GM18508 (cell line): ENCODE measurements around the gene PACSIN2.

Experiments used
- ATAC-seq: cut with Tn5 transposase; IDR thresholded peaks from one replicate; pipeline ENCODE4 v1.9.1; 2021; ENCODE audit warnings: moderate number of reproducible peaks; ENCODE audit not compliant: insufficient read depth, unreplicated experiment

The PACSIN2 gene

DNA sequence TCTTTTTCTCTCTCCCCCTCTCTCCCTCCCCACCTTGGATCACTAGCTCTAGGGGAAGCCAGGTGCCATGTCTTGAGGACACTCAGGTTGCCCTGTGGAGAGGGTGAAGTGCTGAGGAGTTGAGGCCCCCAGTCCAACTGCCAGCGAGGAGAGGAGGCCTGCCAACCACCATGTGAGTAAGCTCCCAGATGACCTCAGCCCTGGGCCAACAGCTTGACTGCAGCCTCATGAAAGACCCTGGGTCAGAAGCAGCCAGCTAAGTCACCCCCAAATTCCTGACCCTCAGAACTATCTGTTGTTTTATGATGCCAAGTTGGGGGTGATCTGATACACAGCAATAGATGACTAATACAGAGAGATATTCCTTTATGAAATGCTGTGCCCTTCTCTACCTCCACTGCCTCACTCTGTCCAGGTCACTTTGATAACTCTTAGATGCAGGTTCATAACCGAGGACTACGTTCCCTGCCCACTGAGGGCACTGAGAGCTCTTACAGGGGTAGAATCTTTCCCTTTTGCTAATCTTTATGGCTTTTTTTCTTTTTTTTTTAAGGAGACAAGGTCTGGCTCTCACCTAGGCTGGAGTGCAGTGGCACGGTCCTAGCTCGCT, 165.9 kb downstream of the PACSIN2 start:
- no peak for ATAC-seq

DNA sequence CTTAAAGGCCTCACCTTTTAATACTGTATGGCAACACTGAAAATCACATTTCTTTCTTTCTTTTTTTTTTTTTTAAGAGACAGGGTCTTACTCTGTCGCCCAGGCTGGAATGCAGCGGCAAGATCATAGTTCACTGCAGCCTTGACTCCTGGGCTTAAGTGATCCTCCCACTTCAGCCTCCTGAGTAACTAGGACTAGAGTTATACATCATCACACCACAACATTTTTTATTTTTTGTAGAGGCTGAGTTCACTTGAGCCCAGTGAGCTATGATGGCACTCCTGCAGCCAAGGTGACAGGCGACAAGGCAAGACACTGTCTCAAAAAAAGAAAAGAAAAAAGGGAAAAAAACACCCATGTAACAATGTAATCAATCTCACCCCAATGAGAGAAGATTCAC, 167.8 kb downstream of the PACSIN2 start:
- ATAC-seq, result no peak

DNA sequence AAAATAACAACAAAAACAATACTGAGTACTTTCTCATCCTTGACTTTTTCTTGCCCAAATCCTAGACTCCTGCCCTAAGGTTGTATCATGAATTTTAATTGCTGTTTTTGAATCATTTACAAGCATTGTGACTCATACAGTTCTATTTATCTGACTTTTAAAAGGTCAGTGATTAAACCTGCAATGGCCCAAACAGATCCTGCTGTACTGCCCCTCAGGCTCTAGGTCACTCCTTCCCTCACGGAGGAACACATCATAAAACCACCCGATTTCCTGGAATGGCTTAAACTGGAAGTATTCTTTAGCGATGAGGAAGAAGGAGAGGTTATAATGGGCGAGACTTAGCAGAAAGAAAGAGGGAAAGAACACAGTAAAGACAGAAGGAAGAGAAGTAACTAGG, 170.2 kb downstream of the PACSIN2 start:
- no peak for ATAC-seq

DNA sequence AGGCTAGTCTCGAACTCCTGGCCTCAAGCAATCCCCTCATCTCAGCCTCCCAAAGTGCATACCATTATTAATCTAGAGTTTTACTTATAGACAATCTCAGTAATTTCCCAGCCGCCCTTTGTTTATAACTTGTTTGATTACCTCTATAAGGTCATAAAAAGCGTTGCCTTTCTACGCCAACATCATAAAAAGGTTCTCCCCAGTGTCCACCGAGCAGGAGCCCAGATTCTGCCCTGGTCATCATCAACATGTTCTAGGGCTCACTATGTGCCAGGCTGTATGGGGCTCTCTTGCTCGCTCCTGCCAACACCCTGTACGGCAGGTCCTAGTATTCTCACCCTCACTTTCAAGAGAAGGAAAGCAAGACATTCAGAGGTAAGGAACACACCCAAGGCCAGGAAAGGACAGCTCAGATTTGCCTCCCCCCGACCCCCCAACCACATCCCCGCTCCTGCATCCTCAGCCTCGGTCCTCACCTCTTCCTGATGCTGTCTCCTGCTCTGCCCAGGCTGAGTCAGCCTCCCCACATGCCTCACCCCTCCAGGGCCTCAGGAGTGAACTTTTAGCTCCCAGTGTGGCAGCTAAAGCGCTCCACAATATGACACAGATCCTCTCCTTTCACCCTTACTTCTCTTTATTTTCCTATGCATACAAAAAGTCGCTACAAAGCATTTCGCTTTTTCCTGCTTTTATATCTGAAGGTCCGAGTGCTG, 172.1 kb downstream of the PACSIN2 start:
- ATAC-seq, result no peak

DNA sequence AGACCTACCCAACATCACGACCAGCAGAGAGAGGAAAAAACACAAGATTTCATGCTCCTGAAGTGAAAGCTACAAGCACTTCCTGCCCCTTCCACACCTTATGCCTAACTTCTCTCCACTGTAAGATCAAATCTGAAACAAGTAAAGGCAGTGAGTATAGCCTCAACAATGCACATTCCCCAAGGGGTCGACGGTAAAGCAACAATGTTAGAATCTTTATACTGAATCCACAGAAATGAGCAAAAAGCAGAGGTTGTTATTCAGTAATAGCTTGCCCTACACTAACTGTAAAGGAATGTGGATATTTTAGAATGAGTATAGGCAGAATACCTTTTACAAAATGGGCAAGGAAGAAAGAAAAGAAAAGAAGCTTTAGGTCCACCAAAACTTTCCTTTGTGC, 173.5 kb downstream of the PACSIN2 start:
- no peak for ATAC-seq

DNA sequence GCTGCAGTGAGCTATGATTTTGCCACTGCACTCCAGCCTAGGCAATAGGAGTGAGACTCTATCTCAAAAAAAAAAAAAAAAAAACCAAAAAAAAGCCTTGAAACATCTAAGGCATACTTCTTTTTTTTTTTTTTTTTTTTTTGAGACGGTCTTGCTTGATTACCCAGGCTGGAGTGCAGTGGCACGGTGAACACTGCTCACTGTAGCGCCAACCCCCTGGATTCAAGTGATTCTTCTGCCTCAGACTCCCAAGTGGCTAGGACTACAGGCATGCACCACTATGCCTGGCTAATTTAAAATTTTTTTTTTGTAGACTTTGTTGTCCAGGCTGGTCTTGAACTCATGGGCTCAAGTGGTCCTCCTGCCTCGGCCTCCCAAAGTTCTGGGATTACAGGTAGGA, 177.4 kb downstream of the PACSIN2 start:
- ATAC-seq, result no peak

DNA sequence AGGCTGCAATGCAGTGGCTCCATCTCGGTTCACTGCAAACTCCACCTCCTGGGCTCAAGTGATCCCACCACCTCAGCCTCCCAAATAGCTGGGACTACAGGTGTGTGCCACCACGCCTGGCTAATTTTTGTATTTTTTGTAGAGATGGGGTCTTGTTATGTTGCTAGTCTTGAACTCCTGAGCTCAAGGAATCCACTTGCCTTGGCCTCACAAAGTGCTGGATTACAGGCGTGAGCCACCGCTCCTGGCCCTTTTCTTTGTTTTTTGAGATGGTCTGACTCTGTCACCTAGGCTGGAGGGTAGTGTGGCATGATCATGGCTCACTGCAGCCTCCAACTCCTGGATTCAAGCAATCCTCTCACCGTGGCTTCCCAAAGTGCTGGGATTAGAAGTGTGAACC, 178.9 kb downstream of the PACSIN2 start:
- no peak for ATAC-seq

DNA sequence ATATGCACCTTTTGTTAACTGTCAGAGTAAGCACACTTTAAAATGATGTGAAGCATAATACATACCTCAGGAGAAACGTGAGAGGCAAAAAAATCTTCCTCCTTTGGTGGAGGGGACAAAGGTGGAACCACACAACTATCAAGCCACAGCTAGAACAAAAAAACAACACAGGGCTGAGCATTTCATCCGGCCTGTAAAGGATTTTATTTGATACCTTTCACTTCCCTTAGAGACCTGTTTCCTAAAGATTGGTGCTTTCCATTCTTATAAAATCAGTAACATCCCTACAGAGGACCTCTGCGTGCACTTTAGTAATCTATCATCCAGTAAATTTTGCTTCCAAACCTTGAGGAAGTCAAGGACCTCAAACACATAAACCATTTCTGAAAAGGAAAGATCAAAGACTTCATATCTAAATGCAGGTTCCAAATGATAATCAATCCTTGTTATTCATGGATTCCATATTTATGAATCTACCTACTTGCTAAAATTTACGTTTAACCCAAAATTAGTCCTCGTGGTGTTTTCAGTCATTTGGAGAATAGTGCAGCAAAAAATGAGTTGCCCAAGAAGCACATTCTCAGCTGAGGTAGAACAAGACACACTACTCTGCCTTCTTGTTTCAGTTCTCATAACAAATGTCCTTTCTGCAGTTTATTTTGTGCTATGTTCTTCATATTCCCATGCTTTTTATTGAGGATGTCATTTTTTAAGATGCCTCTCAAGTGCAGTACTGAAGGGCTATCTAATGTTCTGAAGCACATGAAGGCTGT, 180.6 kb downstream of the PACSIN2 start:
- no peak for ATAC-seq

DNA sequence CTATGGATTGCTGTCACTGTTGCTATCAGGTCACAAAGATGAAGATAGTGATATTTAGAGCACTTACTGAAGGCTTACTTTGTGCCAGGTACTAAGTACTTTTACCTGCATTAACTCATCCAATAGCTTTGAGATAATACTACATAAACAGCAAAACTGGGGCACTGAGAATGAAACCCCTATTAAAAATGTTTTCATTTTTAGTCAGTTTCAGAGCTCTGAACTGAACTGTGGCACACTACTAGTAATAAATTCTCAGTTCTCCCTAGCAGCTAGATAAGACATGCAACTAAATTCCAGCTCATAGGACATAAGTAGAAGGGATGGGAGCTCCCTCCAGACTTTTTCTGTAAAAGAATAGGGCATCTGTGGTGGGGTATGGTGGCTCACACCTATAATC, 181.8 kb downstream of the PACSIN2 start:
- ATAC-seq, result no peak

DNA sequence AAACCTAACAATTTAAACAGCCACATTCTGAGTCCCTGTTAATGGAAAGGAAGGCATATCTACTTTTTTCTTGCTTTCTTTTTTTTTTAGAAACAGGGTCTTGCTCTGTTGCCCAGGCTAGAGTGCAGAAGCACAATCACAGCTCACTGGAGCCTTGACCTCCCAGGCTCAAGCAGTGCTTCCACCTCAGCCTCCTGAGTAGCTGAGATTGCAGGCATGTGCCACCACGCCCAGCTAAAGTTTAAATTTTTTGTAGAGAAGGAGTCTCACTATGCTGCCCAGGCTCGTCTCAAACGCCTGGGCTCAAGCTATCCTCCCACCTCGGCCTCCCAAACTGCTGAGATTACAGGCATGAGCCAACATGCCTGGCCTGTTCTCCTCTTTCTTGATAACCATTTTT, 183.2 kb downstream of the PACSIN2 start:
- no peak for ATAC-seq

DNA sequence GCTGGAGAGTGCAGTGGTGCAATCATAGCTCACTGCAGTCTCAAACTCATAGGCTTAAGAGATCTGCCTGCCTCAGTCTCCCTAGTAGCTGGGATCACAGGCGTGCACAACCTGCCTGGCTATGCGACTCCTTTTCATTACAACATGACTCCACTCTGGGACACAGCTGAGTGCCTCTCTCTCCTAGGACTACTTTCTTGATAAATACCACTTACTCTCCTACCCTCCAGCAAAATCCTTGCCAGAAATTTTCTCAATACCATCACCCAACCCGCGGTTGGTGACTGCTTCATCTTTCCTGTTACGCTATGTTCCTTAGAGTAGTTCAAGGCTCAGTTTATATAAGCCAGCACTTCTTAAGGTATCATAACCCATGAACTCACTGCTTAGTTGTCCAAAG, 184.8 kb downstream of the PACSIN2 start:
- no peak for ATAC-seq

DNA sequence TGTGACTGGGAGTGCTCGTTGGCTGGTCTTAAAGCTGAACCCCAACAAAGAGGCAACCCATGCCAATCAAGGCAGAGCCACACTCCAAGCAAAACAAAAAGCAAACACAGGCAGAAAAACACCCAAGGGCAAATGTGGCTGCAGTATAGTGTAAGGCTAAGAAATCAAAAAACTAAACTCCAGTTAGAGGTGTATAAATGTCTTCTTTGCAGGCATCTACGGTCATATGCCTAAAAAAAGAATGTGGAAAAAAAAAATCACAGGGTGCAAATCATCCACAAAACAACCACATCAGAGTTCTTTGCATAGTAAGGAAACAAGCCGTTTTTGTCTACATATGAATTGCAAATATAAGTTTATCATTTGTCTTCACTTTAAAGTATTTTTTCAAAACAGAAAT, 185.6 kb downstream of the PACSIN2 start:
- ATAC-seq, result no peak

DNA sequence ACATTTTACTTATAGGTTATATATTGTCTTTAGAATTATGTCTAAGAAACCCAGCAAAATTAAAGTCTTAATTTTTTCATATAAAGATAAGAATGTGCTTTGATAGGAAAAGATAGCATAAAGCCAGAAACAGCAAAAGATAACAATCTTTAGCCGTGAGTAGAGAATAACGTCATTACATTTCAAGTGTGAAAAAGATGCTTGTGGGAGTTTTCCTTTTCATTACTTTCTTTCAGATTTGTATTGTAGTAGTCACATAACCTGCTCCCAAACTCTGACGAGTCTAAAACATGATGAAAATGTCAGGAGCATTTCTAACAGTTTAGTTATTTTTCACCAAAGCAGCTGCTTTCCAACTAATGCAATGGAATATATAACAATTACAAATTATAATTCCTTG, 189.2 kb downstream of the PACSIN2 start:
- ATAC-seq, result no peak

DNA sequence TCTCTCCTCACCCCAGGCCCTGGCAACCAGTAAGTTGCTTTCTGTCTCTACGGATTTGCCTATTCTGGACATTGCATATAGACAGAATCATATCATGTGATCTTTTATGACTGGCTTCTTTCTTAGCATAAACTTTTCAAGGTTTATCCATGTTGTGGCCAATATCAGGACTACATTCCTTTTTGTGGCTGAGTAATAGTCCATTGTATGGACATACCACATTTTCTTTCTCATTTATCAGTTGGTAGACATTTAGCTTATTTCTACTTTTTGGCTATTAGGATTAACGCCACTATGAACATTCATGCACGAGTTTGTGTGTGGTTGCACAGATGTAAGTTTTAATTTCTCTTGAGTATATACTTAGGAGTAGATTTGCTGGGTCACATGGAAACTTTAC, 193.6 kb downstream of the PACSIN2 start:
- ATAC-seq, result no peak

DNA sequence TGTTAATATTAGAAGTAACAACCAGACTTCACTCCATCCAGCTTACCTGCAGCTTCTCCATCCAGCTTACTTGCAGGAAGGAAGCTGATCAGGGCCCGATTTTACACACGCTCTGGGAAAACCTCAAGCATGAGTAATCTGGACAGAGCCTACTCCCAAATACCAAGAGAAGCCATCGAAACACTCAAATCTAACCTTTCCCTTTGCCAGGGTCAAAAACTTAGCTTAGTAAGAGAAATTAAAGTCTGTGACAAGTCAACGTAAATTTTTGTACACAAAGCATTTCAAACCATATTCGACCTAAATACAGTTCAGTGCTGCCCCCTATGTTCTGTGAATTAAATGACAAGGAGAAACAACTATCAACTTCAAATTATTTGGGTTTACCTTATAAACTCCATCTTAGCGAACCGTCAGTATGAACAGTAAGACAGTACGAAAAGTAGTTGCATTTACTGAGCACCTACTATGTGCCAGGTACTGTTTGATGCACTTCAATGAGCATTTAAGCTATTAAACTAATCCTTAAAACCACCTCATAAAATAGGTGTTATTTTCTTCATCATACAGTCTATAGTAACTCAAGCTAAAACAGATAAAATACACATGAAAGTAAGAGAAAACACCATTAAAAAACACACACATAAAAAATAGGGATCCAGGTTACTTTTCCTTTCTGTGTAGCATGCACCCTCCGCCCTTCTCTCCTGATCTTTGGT, 194.7 kb downstream of the PACSIN2 start:
- no peak for ATAC-seq
